SK-N-SH treated with all-trans-retinoic acid at 6 μM for 48 hours (cell line): ENCODE data around the gene ASTN1.

Experiments
- ATAC-seq: fragments of 200-7000 bp; cut with Tn5 transposase; 3 replicates; pipeline ENCODE4 v1.9.1; 2020; ENCODE audit warnings: mild to moderate bottlenecking, moderate library complexity
- CREB5 ChIP-seq: fragments of 250-450 bp; sonication (Bioruptor Pico); IDR thresholded peaks from 2 replicates; pipeline ENCODE4 v1.5.1; 2020; ENCODE audit warnings: low read depth, mild to moderate bottlenecking, moderate library complexity
- CSDC2 ChIP-seq: fragments of 250-450 bp; sonication (Bioruptor Pico); IDR thresholded peaks from 2 replicates; pipeline ENCODE4 v1.5.0; 2020; ENCODE audit warnings: mild to moderate bottlenecking, moderate library complexity
- CSRNP3 ChIP-seq: fragments of 250-450 bp; sonication (Bioruptor Pico); IDR thresholded peaks from 2 replicates; pipeline ENCODE4 v1.5.1; 2021; ENCODE audit warnings: mild to moderate bottlenecking, moderate library complexity
- ESRRG ChIP-seq: fragments of 250-450 bp; sonication (Bioruptor Pico); IDR thresholded peaks from 2 replicates; pipeline ENCODE4 v1.6.1; 2021; ENCODE audit warnings: mild to moderate bottlenecking
- GLIS3 ChIP-seq: fragments of 250-450 bp; sonication (Bioruptor Pico); IDR thresholded peaks from 2 replicates; pipeline ENCODE4 v1.5.0; 2020; ENCODE audit warnings: mild to moderate bottlenecking, moderate library complexity
- ISL1 ChIP-seq: fragments of 250-450 bp; sonication (Bioruptor Pico); IDR thresholded peaks from 2 replicates; pipeline ENCODE4 v2.1.2; 2022; ENCODE audit warnings: mild to moderate bottlenecking, moderate library complexity
- OSR1 ChIP-seq: fragments of 250-450 bp; sonication (Bioruptor Pico); IDR thresholded peaks from 2 replicates; pipeline ENCODE4 v1.8.0; 2022; ENCODE audit warnings: moderate library complexity, mild to moderate bottlenecking, inconsistent platforms
- PATZ1 ChIP-seq: fragments of 250-450 bp; sonication (Bioruptor Pico); IDR thresholded peaks from 2 replicates; pipeline ENCODE4 v1.8.0; 2020; ENCODE audit warnings: mild to moderate bottlenecking, moderate library complexity, borderline replicate concordance
- POU6F1 ChIP-seq: fragments of 250-450 bp; sonication (Bioruptor Pico); IDR thresholded peaks from 2 replicates; pipeline ENCODE4 v1.8.0; 2021; ENCODE audit warnings: low read depth, mild to moderate bottlenecking, moderate library complexity, borderline replicate concordance
- PPARA ChIP-seq: fragments of 250-450 bp; sonication (Bioruptor Pico); IDR thresholded peaks from 2 replicates; pipeline ENCODE4 v1.5.0; 2020; ENCODE audit warnings: mild to moderate bottlenecking, borderline replicate concordance
- SNAI2 ChIP-seq: fragments of 250-450 bp; sonication (Bioruptor Pico); IDR thresholded peaks from 2 replicates; pipeline ENCODE4 v1.5.0; 2020; ENCODE audit warnings: mild to moderate bottlenecking, moderate library complexity
- TCF4 ChIP-seq: fragments of 250-450 bp; sonication (Bioruptor Pico); IDR thresholded peaks from 2 replicates; pipeline ENCODE4 v1.8.0; 2021; ENCODE audit warnings: mild to moderate bottlenecking, moderate library complexity, borderline replicate concordance
- TOX ChIP-seq: fragments of 250-450 bp; sonication (Bioruptor Pico); IDR thresholded peaks from 2 replicates; pipeline ENCODE4 v1.8.0; 2021; ENCODE audit warnings: mild to moderate bottlenecking, moderate library complexity, borderline replicate concordance
- ZC3H10 ChIP-seq: fragments of 250-450 bp; sonication (Bioruptor Pico); IDR thresholded peaks from 2 replicates; pipeline ENCODE4 v1.5.1; 2021; ENCODE audit warnings: mild to moderate bottlenecking, moderate library complexity
- ZNF565 ChIP-seq: fragments of 450-650 bp; formaldehyde crosslinking; conservative IDR thresholded peaks from 2 replicates; pipeline ENCODE4 v1.5.0; 2020; ENCODE audit warnings: low read depth, mild to moderate bottlenecking, moderate library complexity
- ZNF8 ChIP-seq: fragments of 450-650 bp; formaldehyde crosslinking; IDR thresholded peaks from 2 replicates; pipeline ENCODE4 v1.5.0; 2020; ENCODE audit warnings: mild to moderate bottlenecking, moderate library complexity

The ASTN1 gene

GRCh38 chr1:177183836-177184235, 19.3 kb upstream of the ASTN1 start:
- ATAC-seq = no peak
- TF ChIP-seq ZNF8 = no peak
- peak; percentile 70 for TF ChIP-seq TCF4 (CRISPR knock-in tag)
- peak; percentile 59 for TF ChIP-seq ISL1
- TF ChIP-seq, all 23 proteins: peak for 2

GRCh38 chr1:177181631-177182291, 17.2 kb upstream of the ASTN1 start:
- no peak for TF ChIP-seq ZNF8
- TF ChIP-seq, all 23 proteins: peak for 0
- ATAC-seq = peak; percentile 96

GRCh38 chr1:177181280-177181630, 16.7 kb upstream of the ASTN1 start:
- ATAC-seq = peak; percentile 24
- TF ChIP-seq OSR1 = no peak
- no peak for TF ChIP-seq CSDC2 (CRISPR knock-in tag)
- no peak for TF ChIP-seq TCF4 (CRISPR knock-in tag)
- no peak for TF ChIP-seq ZNF8
- no peak for TF ChIP-seq ESRRG
- no peak for TF ChIP-seq SNAI2 (CRISPR knock-in tag)
- no peak for TF ChIP-seq TOX (CRISPR knock-in tag)
- no peak for TF ChIP-seq GLIS3 (CRISPR knock-in tag)
- TF ChIP-seq ISL1 = no peak
- TF ChIP-seq ZNF565 (CRISPR knock-in tag) = no peak
- TF ChIP-seq ZC3H10 (CRISPR knock-in tag) = no peak

GRCh38 chr1:177174921-177175634, 10.6 kb upstream of the ASTN1 start:
- ATAC-seq = no peak
- TF ChIP-seq CSDC2 (CRISPR knock-in tag) (no peak), CSRNP3 (CRISPR knock-in tag) (no peak), ESRRG (no peak), CREB5 (CRISPR knock-in tag) (no peak), POU6F1 (CRISPR knock-in tag) (no peak), PPARA (CRISPR knock-in tag) (no peak), TOX (CRISPR knock-in tag) (no peak), SNAI2 (CRISPR knock-in tag) (no peak), ZNF565 (CRISPR knock-in tag) (no peak), ISL1 (no peak)

- TF ChIP-seq ESRRG (no peak), CSDC2 (CRISPR knock-in tag) (no peak), ZNF565 (CRISPR knock-in tag) (no peak)
- ATAC-seq = no peak
These were observed 9.5 kb upstream of the ASTN1 start for GRCh38 chr1:177173976-177174375.

GRCh38 chr1:177172866-177173265, 8.4 kb upstream of the ASTN1 start:
- no peak for ATAC-seq
- TF ChIP-seq PPARA (CRISPR knock-in tag) (no peak), ESRRG (no peak), CSDC2 (CRISPR knock-in tag) (no peak), ZC3H10 (CRISPR knock-in tag) (no peak)

- ATAC-seq = no peak
- no peak for TF ChIP-seq OSR1
- TF ChIP-seq CREB5 (CRISPR knock-in tag) = no peak
- TF ChIP-seq PATZ1 (CRISPR knock-in tag) = no peak
- TF ChIP-seq POU6F1 (CRISPR knock-in tag) = no peak
- no peak for TF ChIP-seq ISL1
- TF ChIP-seq CSDC2 (CRISPR knock-in tag) = no peak
- no peak for TF ChIP-seq ZNF8
- TF ChIP-seq TOX (CRISPR knock-in tag) = no peak
These were observed 7.8 kb upstream of the ASTN1 start for GRCh38 chr1:177172272-177172671.
